SK-N-SH (cell line): ENCODE results near the gene RAB20. TPM values are rescaled to one million over a fixed set of nuclear protein-coding genes. Genes with fewer than 3 reads are reported as not detected.

ENCODE experiments used
- CTCF ChIA-PET: fragments of 300-600, 350-600 bp; formaldehyde crosslinking; extraction: SDS; loops from one replicate; lab custom pipeline; 2021; lab: Yijun Ruan, JAX
- POLR2A ChIA-PET: fragments of 350-600 bp; sonication (Branson Sonifier 250); formaldehyde crosslinking; extraction: SDS; loops from one replicate; lab custom pipeline; 2020; ENCODE audit warnings: antibody characterized with exemption, inconsistent platforms; lab: Yijun Ruan, JAX
- DNase-seq: peaks from one replicate; pipeline ENCODE4 v3.0.0; 2012
- H2AFZ ChIP-seq: fragments of 200-600 bp; sonication (generic); 2 replicates; pipeline ENCODE4 v1.8.1; 2016; ENCODE audit warnings: antibody characterized with exemption, mild to moderate bottlenecking, low read depth
- H3F3A ChIP-seq: fragments of 200-600 bp; sonication (generic); replicated peaks from 2 replicates; pipeline ENCODE3; 2016; ENCODE audit warnings: antibody characterized with exemption, mild to moderate bottlenecking; ENCODE audit not compliant: insufficient read depth
- H3K27ac ChIP-seq, 2 experiments: fragments of 200-500 bp in 1 of 2; fragments of 200-600 bp in 1 of 2; sonication (Bioruptor generic) in 1 of 2; sonication (generic), shearing (Covaris generic) in 1 of 2; 2 replicates each; pipeline versions ENCODE4 v1.5.1 to v1.6.1; 2014 to 2016; ENCODE audit warnings: low read depth in 2 of 2, inconsistent platforms in 1 of 2, low read length in 1 of 2, mild to moderate bottlenecking in 1 of 2, mixed read lengths in 1 of 2
- H3K27me3 ChIP-seq: fragments of 200-600 bp; sonication (generic), shearing (Covaris generic); 2 replicates; pipeline ENCODE4 v1.6.1; 2016; ENCODE audit warnings: mixed run types; ENCODE audit not compliant: insufficient read depth
- H3K36me3 ChIP-seq, 2 experiments: fragments of 200-500 bp in 1 of 2; fragments of 200-600 bp in 1 of 2; sonication (Bioruptor generic) in 1 of 2; sonication (generic) in 1 of 2; replicated peaks in 1 of 2; 2 replicates each; pipeline versions ENCODE3 to v1.5.1; 2014 to 2016; ENCODE audit warnings: low read length in 1 of 2, mild to moderate bottlenecking in 1 of 2; ENCODE audit not compliant: insufficient read depth in 2 of 2, control insufficient read depth in 1 of 2
- H3K4me1 ChIP-seq, 2 experiments: fragments of 200-500 bp in 1 of 2; fragments of 200-600 bp in 1 of 2; sonication (Bioruptor generic) in 1 of 2; sonication (generic), shearing (Covaris generic) in 1 of 2; 2 replicates each; pipeline versions ENCODE4 v1.5.1 to v1.6.1; 2014 to 2016; ENCODE audit warnings: low read depth in 1 of 2, low read length in 1 of 2, mixed run types in 1 of 2; ENCODE audit not compliant: insufficient read depth in 2 of 2, control insufficient read depth in 1 of 2
- H3K4me2 ChIP-seq: fragments of 200-600 bp; sonication (generic), shearing (Covaris generic); 2 replicates; pipeline ENCODE4 v1.6.1; 2017; ENCODE audit warnings: mixed run types
- H3K4me3 ChIP-seq, 2 experiments: fragments of 200-500 bp in 1 of 2; fragments of 200-600 bp in 1 of 2; sonication (Bioruptor generic) in 1 of 2; sonication (generic), shearing (Covaris generic) in 1 of 2; 2 replicates each; pipeline versions ENCODE4 v1.5.1 to v1.8.1; 2014 to 2016; ENCODE audit warnings: low read depth in 2 of 2, inconsistent platforms in 1 of 2, low read length in 1 of 2, mild to moderate bottlenecking in 1 of 2, mixed read lengths in 1 of 2, moderate library complexity in 1 of 2
- H3K79me2 ChIP-seq: fragments of 200-600 bp; sonication (generic); 2 replicates; pipeline ENCODE4 v1.8.1; 2017; ENCODE audit warnings: mild to moderate bottlenecking; ENCODE audit not compliant: insufficient read depth
- H3K9ac ChIP-seq: fragments of 200-600 bp; sonication (generic); 2 replicates; pipeline ENCODE4 v1.6.1; 2017; ENCODE audit warnings: mixed run types
- H3K9me2 ChIP-seq: fragments of 200-600 bp; sonication (generic); 2 replicates; pipeline ENCODE4 v1.6.1; 2017; ENCODE audit warnings: mixed run types
- H3K9me3 ChIP-seq: fragments of 200-600 bp; sonication (generic); 2 replicates; pipeline ENCODE4 v1.6.1; 2017; ENCODE audit warnings: mixed run types, mild to moderate bottlenecking, moderate library complexity
- H4K20me1 ChIP-seq: fragments of 200-600 bp; sonication (generic); 2 replicates; pipeline ENCODE4 v1.6.1; 2017; ENCODE audit warnings: mild to moderate bottlenecking, mixed run types; ENCODE audit not compliant: insufficient read depth
- ELF1 ChIP-seq: IDR thresholded peaks from 2 replicates; pipeline ENCODE4 v1.4.0; 2012
- EZH2phosphoT487 ChIP-seq: fragments of 200-600 bp; sonication (generic); IDR thresholded peaks from 2 replicates; pipeline ENCODE4 v1.6.1; 2017; ENCODE audit warnings: low read depth, mixed run types, mild to moderate bottlenecking, antibody characterized with exemption, moderate library complexity, borderline replicate concordance
- GABPA ChIP-seq: IDR thresholded peaks from 2 replicates; pipeline ENCODE4 v1.4.0; 2012; ENCODE audit warnings: low read depth, mild to moderate bottlenecking
- GATA2 ChIP-seq: sonication (generic); formaldehyde crosslinking; IDR thresholded peaks from 2 replicates; pipeline ENCODE4 v1.5.0; 2020; ENCODE audit warnings: mild to moderate bottlenecking, missing genetic modification reagents
- MXI1 ChIP-seq: IDR thresholded peaks from 2 replicates; pipeline ENCODE4 v1.6.1; 2012; ENCODE audit warnings: mild to moderate bottlenecking, low read depth, low read length, improper control_type of control experiment
- RAD21 ChIP-seq: IDR thresholded peaks from 2 replicates; pipeline ENCODE4 v1.6.1; 2012; ENCODE audit warnings: mild to moderate bottlenecking, low read length
- RCOR1 ChIP-seq: fragments of 150-350 bp; IDR thresholded peaks from 2 replicates; pipeline ENCODE4 v1.6.1; 2017; ENCODE audit warnings: antibody characterized with exemption, low read length
- RFX5 ChIP-seq: IDR thresholded peaks from 2 replicates; pipeline ENCODE4 v1.6.1; 2012; ENCODE audit warnings: mild to moderate bottlenecking, improper control_type of control experiment, low read length
- RXRA ChIP-seq: IDR thresholded peaks from 2 replicates; pipeline ENCODE4 v1.4.0; 2012; ENCODE audit warnings: low read depth, mild to moderate bottlenecking, borderline replicate concordance
- SMC3 ChIP-seq: IDR thresholded peaks from 2 replicates; pipeline ENCODE4 v1.6.1; 2012; ENCODE audit warnings: low read depth, low read length, improper control_type of control experiment
- USF1 ChIP-seq: IDR thresholded peaks from 2 replicates; pipeline ENCODE4 v1.4.0; 2012; ENCODE audit warnings: low read depth, borderline replicate concordance
- YY1 ChIP-seq: IDR thresholded peaks from 2 replicates; pipeline ENCODE4 v1.4.0; 2012; ENCODE audit warnings: low read depth, mild to moderate bottlenecking
- WGBS: methylation state at CpG from one replicate; pipeline ENCODE4 v1.1.6; 2017; ENCODE audit warnings: low lambda C conversion rate; 5-methylcytosine and 5-hydroxymethylcytosine counted together
- polyA plus RNA-seq, 3 experiments: library from polyadenylated mRNA; depleted of rRNA; stranded (reverse); fragments of >200 nt; gene quantifications; 2 replicates each; pipeline ENCODE4 v1.2.3, GENCODE V29; 2012
- TF ChIP-seq, protein P1 (sequence below): IDR thresholded peaks from 2 replicates; pipeline ENCODE4 v1.4.0; 2012; ENCODE audit warnings: low read depth, borderline replicate concordance
- TF ChIP-seq, protein P2 (sequence below): fragments of 150-350 bp; IDR thresholded peaks from 2 replicates; pipeline ENCODE4 v1.6.1; 2016; ENCODE audit warnings: mild to moderate bottlenecking, low read depth, low read length
- TF ChIP-seq, protein P3 (sequence below): fragments of 150-350 bp; IDR thresholded peaks from 2 replicates; pipeline ENCODE4 v1.6.1; 2017; ENCODE audit warnings: antibody characterized with exemption, low read length, low read depth, borderline replicate concordance

The RAB20 gene
- polyA plus RNA-seq, 1 of the 3 experiments (the other 2 are of a cell fraction): 5.2 TPM

DNA sequence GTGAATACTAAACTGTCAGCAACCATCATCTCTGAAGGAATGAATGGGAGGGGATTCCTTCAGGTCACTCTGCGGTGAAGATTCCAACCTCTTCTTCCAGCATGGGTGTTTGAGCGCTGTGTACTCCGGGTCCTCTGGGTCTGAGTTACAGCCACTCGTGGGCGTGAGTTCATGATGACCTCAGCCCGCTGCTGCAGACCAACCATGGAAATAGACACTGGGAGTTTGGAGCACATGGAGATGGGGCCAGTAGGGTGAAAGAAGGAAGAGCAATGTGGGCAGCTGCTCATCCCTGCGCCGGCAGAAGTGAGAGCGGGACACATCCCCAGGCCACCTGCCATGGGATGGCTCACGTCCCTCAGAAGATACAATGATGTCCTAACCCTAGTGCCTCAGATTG is 16.8 kb upstream of the RAB20 start:
- POLR2A ChIA-PET: no interaction called here
- Histone ChIP-seq H2AFZ (no peak overlapping the region), H3K79me2 (no peaks in the 10 kb centered on the region), H3F3A (no peaks in the 10 kb centered on the region), H3K4me2 (no peak overlapping the region), H3K36me3 (no peaks in the 10 kb centered on the region), H3K9ac (no peak overlapping the region), H3K9me3 (no peaks in the 10 kb centered on the region), H3K9me2 (no peaks in the 10 kb centered on the region), H3K4me3 (no peak overlapping the region), H4K20me1 (no peaks in the 10 kb centered on the region), H3K27me3 (peaks cover 12% of the 10 kb centered on the region; the same call in 1 of the 2 replicates)
- DNase-seq: no peak
- WGBS: 77% methylated on average over 10 of the region's 10 CpGs
- CTCF ChIA-PET: no interaction called here
- no peak for TF ChIP-seq RXRA
- no peak for TF ChIP-seq ELF1
- TF ChIP-seq, protein P1, sequence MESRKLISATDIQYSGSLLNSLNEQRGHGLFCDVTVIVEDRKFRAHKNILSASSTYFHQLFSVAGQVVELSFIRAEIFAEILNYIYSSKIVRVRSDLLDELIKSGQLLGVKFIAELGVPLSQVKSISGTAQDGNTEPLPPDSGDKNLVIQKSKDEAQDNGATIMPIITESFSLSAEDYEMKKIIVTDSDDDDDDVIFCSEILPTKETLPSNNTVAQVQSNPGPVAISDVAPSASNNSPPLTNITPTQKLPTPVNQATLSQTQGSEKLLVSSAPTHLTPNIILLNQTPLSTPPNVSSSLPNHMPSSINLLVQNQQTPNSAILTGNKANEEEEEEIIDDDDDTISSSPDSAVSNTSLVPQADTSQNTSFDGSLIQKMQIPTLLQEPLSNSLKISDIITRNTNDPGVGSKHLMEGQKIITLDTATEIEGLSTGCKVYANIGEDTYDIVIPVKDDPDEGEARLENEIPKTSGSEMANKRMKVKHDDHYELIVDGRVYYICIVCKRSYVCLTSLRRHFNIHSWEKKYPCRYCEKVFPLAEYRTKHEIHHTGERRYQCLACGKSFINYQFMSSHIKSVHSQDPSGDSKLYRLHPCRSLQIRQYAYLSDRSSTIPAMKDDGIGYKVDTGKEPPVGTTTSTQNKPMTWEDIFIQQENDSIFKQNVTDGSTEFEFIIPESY: no peak
- no peak for TF ChIP-seq SMC3
- no peak for TF ChIP-seq YY1
- TF ChIP-seq, protein P2, sequence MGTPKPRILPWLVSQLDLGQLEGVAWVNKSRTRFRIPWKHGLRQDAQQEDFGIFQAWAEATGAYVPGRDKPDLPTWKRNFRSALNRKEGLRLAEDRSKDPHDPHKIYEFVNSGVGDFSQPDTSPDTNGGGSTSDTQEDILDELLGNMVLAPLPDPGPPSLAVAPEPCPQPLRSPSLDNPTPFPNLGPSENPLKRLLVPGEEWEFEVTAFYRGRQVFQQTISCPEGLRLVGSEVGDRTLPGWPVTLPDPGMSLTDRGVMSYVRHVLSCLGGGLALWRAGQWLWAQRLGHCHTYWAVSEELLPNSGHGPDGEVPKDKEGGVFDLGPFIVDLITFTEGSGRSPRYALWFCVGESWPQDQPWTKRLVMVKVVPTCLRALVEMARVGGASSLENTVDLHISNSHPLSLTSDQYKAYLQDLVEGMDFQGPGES: no peak
- no peak for TF ChIP-seq GATA2 (CRISPR knock-in tag)
- no peak for TF ChIP-seq MXI1
- TF ChIP-seq RCOR1: no peak
- no peak for TF ChIP-seq EZH2phosphoT487
- TF ChIP-seq RAD21: no peak
- no peak for TF ChIP-seq RFX5
- TF ChIP-seq GABPA: no peak
- no peak for TF ChIP-seq USF1
- TF ChIP-seq, protein P3, sequence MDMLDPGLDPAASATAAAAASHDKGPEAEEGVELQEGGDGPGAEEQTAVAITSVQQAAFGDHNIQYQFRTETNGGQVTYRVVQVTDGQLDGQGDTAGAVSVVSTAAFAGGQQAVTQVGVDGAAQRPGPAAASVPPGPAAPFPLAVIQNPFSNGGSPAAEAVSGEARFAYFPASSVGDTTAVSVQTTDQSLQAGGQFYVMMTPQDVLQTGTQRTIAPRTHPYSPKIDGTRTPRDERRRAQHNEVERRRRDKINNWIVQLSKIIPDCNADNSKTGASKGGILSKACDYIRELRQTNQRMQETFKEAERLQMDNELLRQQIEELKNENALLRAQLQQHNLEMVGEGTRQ: no peak
- TF ChIP-seq, all 33 proteins: peak for 0
- no peaks in the 10 kb centered on the region; a peak in 1 of 4 replicates for H3K4me1 ChIP-seq
- H3K27ac ChIP-seq: no peak overlapping the region
